ENCODE measurements around the gene PDE8A.

Gene PDE8A

GRCh38 chr15:85064710-85065109, 83.1 kb downstream of the PDE8A start:
- Histone ChIP-seq H3K79me2 (ENCODE audit: low read length) (no peaks in the 10 kb centered on the region), H3K27me3 (replicated peaks; ENCODE audit: insufficient read depth, low read length) (no peaks in the 10 kb centered on the region), H3K4me2 (ENCODE audit: low read depth, low read length) (no peak overlapping the region), H3K27ac (ENCODE audit: low read length) (no peak overlapping the region), H3K9me3 (replicated peaks; ENCODE audit: insufficient read depth, low read length) (no peaks in the 10 kb centered on the region), H4K20me1 (ENCODE audit: insufficient read depth, low read length) (no peaks in the 10 kb centered on the region), H3K9me2 (replicated peaks; ENCODE audit: insufficient read depth, low read length) (no peaks in the 10 kb centered on the region), H2AFZ (ENCODE audit: low read length) (no peak overlapping the region), H3K4me3 (ENCODE audit: low read length) (no peak overlapping the region), H3K4me1 (ENCODE audit: low read length) (no peaks in the 10 kb centered on the region), H3K36me3 (replicated peaks; ENCODE audit: insufficient read depth, low read length) (no peaks in the 10 kb centered on the region), H3F3A (ENCODE audit: insufficient read depth, low read length) (no peaks in the 10 kb centered on the region), H3K9ac (ENCODE audit: low read length) (no peak overlapping the region)
- TF ChIP-seq EZH2 (optimal IDR thresholded peaks at IDR 0.05; ENCODE audit: low read depth, low read length) (no peak), CTCF (IDR thresholded peaks at IDR 0.05; ENCODE audit: low read length) (no peak), EZH2phosphoT487 (IDR thresholded peaks at IDR 0.05; ENCODE audit: low read length) (no peak)
- no peak for DNase-seq

- no peaks in the 10 kb centered on the region for H3K27me3 ChIP-seq (replicated peaks; ENCODE audit: insufficient read depth, low read length)
- no peak overlapping the region for H3K4me3 ChIP-seq (ENCODE audit: low read length)
- H3K36me3 ChIP-seq (replicated peaks; ENCODE audit: insufficient read depth, low read length) = no peaks in the 10 kb centered on the region
- H3K27ac ChIP-seq (ENCODE audit: low read length) = no peak overlapping the region
- H3K79me2 ChIP-seq (ENCODE audit: low read length) = no peaks in the 10 kb centered on the region
- no peaks in the 10 kb centered on the region for H3K4me1 ChIP-seq (ENCODE audit: low read length)
- H4K20me1 ChIP-seq (ENCODE audit: insufficient read depth, low read length) = no peaks in the 10 kb centered on the region
- H2AFZ ChIP-seq (ENCODE audit: low read length) = no peak overlapping the region
- no peak overlapping the region for H3K9ac ChIP-seq (ENCODE audit: low read length)
- H3K9me2 ChIP-seq (replicated peaks; ENCODE audit: insufficient read depth, low read length) = no peaks in the 10 kb centered on the region
- no peak overlapping the region for H3K4me2 ChIP-seq (ENCODE audit: low read depth, low read length)
- DNase-seq = no peak
- no peaks in the 10 kb centered on the region for H3F3A ChIP-seq (ENCODE audit: insufficient read depth, low read length)
- no peaks in the 10 kb centered on the region for H3K9me3 ChIP-seq (replicated peaks; ENCODE audit: insufficient read depth, low read length)
- TF ChIP-seq EZH2 (optimal IDR thresholded peaks at IDR 0.05; ENCODE audit: low read depth, low read length) (no peak), CTCF (IDR thresholded peaks at IDR 0.05; ENCODE audit: low read length) (no peak), EZH2phosphoT487 (IDR thresholded peaks at IDR 0.05; ENCODE audit: low read length) (no peak)
These were observed 89.4 kb downstream of the PDE8A start for GRCh38 chr15:85071061-85071460.

GRCh38 chr15:85071504-85071903, 89.8 kb downstream of the PDE8A start:
- H3F3A ChIP-seq (ENCODE audit: insufficient read depth, low read length) = no peaks in the 10 kb centered on the region
- no peaks in the 10 kb centered on the region for H3K9me2 ChIP-seq (replicated peaks; ENCODE audit: insufficient read depth, low read length)
- no peaks in the 10 kb centered on the region for H3K79me2 ChIP-seq (ENCODE audit: low read length)
- H3K27ac ChIP-seq (ENCODE audit: low read length) = no peak overlapping the region
- H3K9me3 ChIP-seq (replicated peaks; ENCODE audit: insufficient read depth, low read length) = no peaks in the 10 kb centered on the region
- H3K36me3 ChIP-seq (replicated peaks; ENCODE audit: insufficient read depth, low read length) = no peaks in the 10 kb centered on the region
- no peak overlapping the region for H2AFZ ChIP-seq (ENCODE audit: low read length)
- H3K4me1 ChIP-seq (ENCODE audit: low read length) = no peaks in the 10 kb centered on the region
- no peaks in the 10 kb centered on the region for H4K20me1 ChIP-seq (ENCODE audit: insufficient read depth, low read length)
- no peak overlapping the region for H3K4me2 ChIP-seq (ENCODE audit: low read depth, low read length)
- no peak for DNase-seq
- no peak overlapping the region for H3K9ac ChIP-seq (ENCODE audit: low read length)
- TF ChIP-seq EZH2 (optimal IDR thresholded peaks at IDR 0.05; ENCODE audit: low read depth, low read length) (no peak), CTCF (IDR thresholded peaks at IDR 0.05; ENCODE audit: low read length) (no peak), EZH2phosphoT487 (IDR thresholded peaks at IDR 0.05; ENCODE audit: low read length) (no peak)
- H3K27me3 ChIP-seq (replicated peaks; ENCODE audit: insufficient read depth, low read length) = no peaks in the 10 kb centered on the region
- H3K4me3 ChIP-seq (ENCODE audit: low read length) = no peak overlapping the region
